Forelimb muscle (tissue), 1 donor: ENCODE measurements around the gene BLCAP. TPM values are rescaled to one million over a fixed set of nuclear protein-coding genes. Genes with fewer than 3 reads are reported as not detected.
"Not testable (repeated sequence)": the region's sequence is repeated elsewhere in the genome, so short reads cannot be mapped to it uniquely, and the experiment has no call there.

ENCODE experiments used
- DNase-seq: peaks from one replicate; pipeline ENCODE4 v3.0.0-alpha.2; 2013; ENCODE audit warnings: low read depth
- polyA plus RNA-seq: library from polyadenylated mRNA; unstranded; fragments of 120-200 nt; gene quantifications from one replicate; pipeline ENCODE4 v1.2.1, GENCODE V29; 2013; ENCODE audit not compliant: insufficient read length

Gene BLCAP
- polyA plus RNA-seq = 528 TPM

GRCh38 chr20:37527638-37528445 is at the start of gene BLCAP:
Gene BLCAP, minus strand, starts transcription at chr20:37527876. Its CDS starts 8,702 bp downstream, at chr20:37519174.
- DNase-seq = peak; percentile 68

GRCh38 chr20:37577436-37577835 is 49.8 kb upstream of the BLCAP start:
- DNase-seq = not testable (repeated sequence)

- no peak for DNase-seq
Measured at GRCh38 chr20:37576911-37577310, 49.2 kb upstream of the BLCAP start.

GRCh38 chr20:37575884-37576283 is 48.2 kb upstream of the BLCAP start:
- DNase-seq = no peak

- DNase-seq = no peak
Measured at GRCh38 chr20:37574199-37574890, 46.7 kb upstream of the BLCAP start.

- no peak for DNase-seq
Measured at GRCh38 chr20:37573626-37574198, 46.0 kb upstream of the BLCAP start.

GRCh38 chr20:37571033-37571432 is 43.4 kb upstream of the BLCAP start:
- DNase-seq = no peak

- no peak for DNase-seq
Measured at GRCh38 chr20:37570419-37570818, 42.7 kb upstream of the BLCAP start.

- no peak for DNase-seq
Measured at GRCh38 chr20:37567671-37568588, 40.3 kb upstream of the BLCAP start.

- DNase-seq = no peak
Measured at GRCh38 chr20:37567331-37567665, 39.6 kb upstream of the BLCAP start.

GRCh38 chr20:37566590-37567330 is 39.1 kb upstream of the BLCAP start:
- no peak for DNase-seq

- no peak for DNase-seq
Measured at GRCh38 chr20:37565134-37565811, 37.6 kb upstream of the BLCAP start.

- no peak for DNase-seq
Measured at GRCh38 chr20:37564388-37565133, 36.9 kb upstream of the BLCAP start.

GRCh38 chr20:37564016-37564387 is 36.3 kb upstream of the BLCAP start:
- DNase-seq = no peak

GRCh38 chr20:37562695-37563480 is 35.2 kb upstream of the BLCAP start:
- DNase-seq = no peak

GRCh38 chr20:37560629-37561028 is 33.0 kb upstream of the BLCAP start:
- DNase-seq = no peak

- no peak for DNase-seq
Measured at GRCh38 chr20:37559312-37560027, 31.8 kb upstream of the BLCAP start.

- no peak for DNase-seq
Measured at GRCh38 chr20:37558779-37559178, 31.1 kb upstream of the BLCAP start.
